Measurements from ENCODE around the gene HMGN3. TPM values are rescaled to one million over a fixed set of nuclear protein-coding genes. Genes with fewer than 3 reads are reported as not detected.

Gene HMGN3
- total and polyA plus RNA-seq, 2 of the 13 experiments (the other 11 are each of a cell fraction or from before 2014, with no cell fraction given), result 67.9 to 145 TPM

- peak; percentile 69; the same call in 1 of the 2 replicates for TF ChIP-seq TFAP4 (IDR thresholded peaks at IDR 0.05; ENCODE audit: borderline replicate concordance, low read depth)
These were observed 10.7 kb downstream of the HMGN3 start (continued) for GRCh38 chr6:79223611-79224404.

DNA sequence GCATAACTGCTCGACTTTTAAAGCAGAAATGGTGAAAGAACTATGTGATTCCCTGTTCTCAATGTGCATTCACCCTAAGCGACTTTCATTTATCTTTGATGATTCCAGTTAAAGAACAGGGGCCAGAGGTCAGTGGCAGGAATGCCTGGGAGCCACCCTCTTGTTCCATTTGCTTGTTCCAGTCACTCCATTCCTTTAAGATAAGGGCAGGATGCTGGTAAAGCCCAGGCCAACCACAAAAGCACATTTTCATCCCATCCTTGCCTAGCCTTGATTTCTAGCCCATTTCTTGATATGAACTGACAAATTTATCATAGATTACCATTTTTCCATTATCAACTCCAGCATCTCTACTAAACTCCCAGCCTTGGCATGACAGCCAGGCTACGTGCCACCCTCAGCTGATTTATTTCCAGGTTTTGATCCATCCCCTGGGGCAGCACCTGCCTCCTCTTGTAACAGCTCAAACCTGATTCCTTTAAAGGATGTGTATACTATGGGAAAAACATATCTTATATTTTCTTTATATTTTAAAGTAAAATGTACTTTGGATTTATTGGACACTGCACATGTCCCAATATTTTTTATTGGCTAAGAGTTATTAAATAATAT, 19.2 kb downstream of the HMGN3 start:
- no peaks in the 10 kb centered on the region for H3K27me3 ChIP-seq (ENCODE audit: control insufficient read depth in 1 of 2, insufficient read depth in 2 of 2, low read length in 2 of 2)
- in situ Hi-C loops (cut with HindIII; ENCODE audit: extremely low pct_ligation_motif_present, low pct_unique_long_range_greater_than_20kb), result no loop called here

GRCh38 chr6:79212859-79213258, 21.6 kb downstream of the HMGN3 start:
- Histone ChIP-seq H3K27ac (ENCODE audit: extremely low read length, insufficient read depth, low read length) (no peak overlapping the region), H3K36me3 (replicated peaks in 1 of 2; ENCODE audit: control insufficient read depth in 1 of 2, insufficient read depth in 2 of 2, low read length in 2 of 2) (peaks cover 2 to 10% of the 10 kb centered on the region in 2 experiments), H4K20me1 (ENCODE audit: insufficient read depth, low read length) (no peaks in the 10 kb centered on the region; the same call in 1 of the 2 replicates), H3K27me3 (ENCODE audit: control insufficient read depth in 1 of 2, insufficient read depth in 2 of 2, low read length in 2 of 2) (no peaks in the 10 kb centered on the region), H3K9me3 (ENCODE audit: low read length) (no peaks in the 10 kb centered on the region), H3K79me2 (ENCODE audit: insufficient read depth, low read length) (peaks cover 25% of the 10 kb centered on the region), H3K9ac (ENCODE audit: insufficient read depth, low read depth, low read length) (no peak overlapping the region), H2AFZ (ENCODE audit: low read length) (no peak overlapping the region), H3K4me1 (ENCODE audit: insufficient read depth, low read length) (peaks cover 8% of the 10 kb centered on the region), H3K4me2 (ENCODE audit: low read depth, low read length) (no peak overlapping the region), H3K4me3 (replicated peaks in 1 of 3; ENCODE audit: insufficient read depth in 1 of 3, low read depth in 2 of 3, low read length in 3 of 3) (no peak overlapping the region)
- ATAC-seq, result no peak
- no peak for FAIRE-seq
- DNase-seq (ENCODE audit: low spot score), result no peak
- intact Hi-C loops (cut with micrococcal nuclease; ENCODE audit: unreplicated experiment) (no loop called here), in situ Hi-C loops (cut with HindIII; ENCODE audit: extremely low pct_ligation_motif_present, low pct_unique_long_range_greater_than_20kb) (no loop called here)
- TF ChIP-seq SP140L (CRISPR knock-in tag; IDR thresholded peaks at IDR 0.05; ENCODE audit: borderline replicate concordance) (no peak), ZNF777 (CRISPR knock-in tag; IDR thresholded peaks at IDR 0.05) (no peak), DNMT1 (CRISPR knock-in tag; IDR thresholded peaks at IDR 0.05) (no peak), ZUFSP (CRISPR knock-in tag; IDR thresholded peaks at IDR 0.05; ENCODE audit: borderline replicate concordance) (no peak), MBNL3 (CRISPR knock-in tag; conservative IDR thresholded peaks at IDR 0.05) (no peak), SNAPC2 (CRISPR knock-in tag; IDR thresholded peaks at IDR 0.05) (no peak), ZSCAN25 (CRISPR knock-in tag; IDR thresholded peaks at IDR 0.05) (no peak)
- TF ChIP-seq, protein P1, sequence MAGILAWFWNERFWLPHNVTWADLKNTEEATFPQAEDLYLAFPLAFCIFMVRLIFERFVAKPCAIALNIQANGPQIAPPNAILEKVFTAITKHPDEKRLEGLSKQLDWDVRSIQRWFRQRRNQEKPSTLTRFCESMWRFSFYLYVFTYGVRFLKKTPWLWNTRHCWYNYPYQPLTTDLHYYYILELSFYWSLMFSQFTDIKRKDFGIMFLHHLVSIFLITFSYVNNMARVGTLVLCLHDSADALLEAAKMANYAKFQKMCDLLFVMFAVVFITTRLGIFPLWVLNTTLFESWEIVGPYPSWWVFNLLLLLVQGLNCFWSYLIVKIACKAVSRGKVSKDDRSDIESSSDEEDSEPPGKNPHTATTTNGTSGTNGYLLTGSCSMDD (CRISPR knock-in tag; IDR thresholded peaks at IDR 0.05), result no peak
- no TSS peak for BruUV-seq (replicated peaks)
- WGBS (ENCODE audit: low lambda C conversion rate), result 94% methylated on average over 2 of the region's 2 CpGs
- ChIA-PET CTCF (ENCODE audit: low intra/inter-chr PET ratio, low total read pairs) (no interaction called here), POLR2A (no interaction called here)

More for the DNA sequence above, 19.2 kb downstream of the HMGN3 start:
- Histone ChIP-seq H3K79me2 (ENCODE audit: insufficient read depth, low read length) (peaks cover 40% of the 10 kb centered on the region), H3K9ac (ENCODE audit: insufficient read depth, low read depth, low read length) (no peak overlapping the region), H3K27ac (ENCODE audit: extremely low read length, insufficient read depth, low read length) (no peak overlapping the region), H3K4me1 (ENCODE audit: insufficient read depth, low read length) (peaks cover 8% of the 10 kb centered on the region), H2AFZ (ENCODE audit: low read length) (no peak overlapping the region), H3K4me3 (replicated peaks in 1 of 3; ENCODE audit: insufficient read depth in 1 of 3, low read depth in 2 of 3, low read length in 3 of 3) (no peak overlapping the region), H3K36me3 (replicated peaks in 1 of 2; ENCODE audit: control insufficient read depth in 1 of 2, insufficient read depth in 2 of 2, low read length in 2 of 2) (peaks cover 0 to 10% of the 10 kb centered on the region in 2 experiments; a peak in 4 of 5 replicates), H3K9me3 (ENCODE audit: low read length) (no peaks in the 10 kb centered on the region), H3K4me2 (ENCODE audit: low read depth, low read length) (no peak overlapping the region), H4K20me1 (ENCODE audit: insufficient read depth, low read length) (no peaks in the 10 kb centered on the region; the same call in 1 of the 2 replicates)
- DNase-seq (ENCODE audit: low spot score) (peak; percentile 9), FAIRE-seq (no peak), ATAC-seq (peak; percentile 28; the same call in 1 of the 3 replicates)
- ChIA-PET POLR2A (no interaction called here), CTCF (ENCODE audit: low intra/inter-chr PET ratio, low total read pairs) (no interaction called here)
- no peak for TF ChIP-seq KDM3A (CRISPR knock-in tag; IDR thresholded peaks at IDR 0.05; ENCODE audit: low read depth)
- TF ChIP-seq TEAD3 (CRISPR knock-in tag; optimal IDR thresholded peaks at IDR 0.05; ENCODE audit: borderline replicate concordance), result peak; percentile 55
- TF ChIP-seq NR2F6 (IDR thresholded peaks at IDR 0.05), result peak; percentile 48; the same call in 1 of the 2 replicates
- peak; percentile 50 for TF ChIP-seq NR2F6 (CRISPR knock-in tag; IDR thresholded peaks at IDR 0.05)
- WGBS (ENCODE audit: low lambda C conversion rate), result 84% methylated on average over 3 of the region's 3 CpGs
- BruUV-seq (replicated peaks), result no TSS peak
- intact Hi-C loops (cut with micrococcal nuclease; ENCODE audit: unreplicated experiment), result no loop called here

Data from HepG2 (cell line).